ENCODE measurements around the gene IFFO2.

Gene IFFO2

DNA sequence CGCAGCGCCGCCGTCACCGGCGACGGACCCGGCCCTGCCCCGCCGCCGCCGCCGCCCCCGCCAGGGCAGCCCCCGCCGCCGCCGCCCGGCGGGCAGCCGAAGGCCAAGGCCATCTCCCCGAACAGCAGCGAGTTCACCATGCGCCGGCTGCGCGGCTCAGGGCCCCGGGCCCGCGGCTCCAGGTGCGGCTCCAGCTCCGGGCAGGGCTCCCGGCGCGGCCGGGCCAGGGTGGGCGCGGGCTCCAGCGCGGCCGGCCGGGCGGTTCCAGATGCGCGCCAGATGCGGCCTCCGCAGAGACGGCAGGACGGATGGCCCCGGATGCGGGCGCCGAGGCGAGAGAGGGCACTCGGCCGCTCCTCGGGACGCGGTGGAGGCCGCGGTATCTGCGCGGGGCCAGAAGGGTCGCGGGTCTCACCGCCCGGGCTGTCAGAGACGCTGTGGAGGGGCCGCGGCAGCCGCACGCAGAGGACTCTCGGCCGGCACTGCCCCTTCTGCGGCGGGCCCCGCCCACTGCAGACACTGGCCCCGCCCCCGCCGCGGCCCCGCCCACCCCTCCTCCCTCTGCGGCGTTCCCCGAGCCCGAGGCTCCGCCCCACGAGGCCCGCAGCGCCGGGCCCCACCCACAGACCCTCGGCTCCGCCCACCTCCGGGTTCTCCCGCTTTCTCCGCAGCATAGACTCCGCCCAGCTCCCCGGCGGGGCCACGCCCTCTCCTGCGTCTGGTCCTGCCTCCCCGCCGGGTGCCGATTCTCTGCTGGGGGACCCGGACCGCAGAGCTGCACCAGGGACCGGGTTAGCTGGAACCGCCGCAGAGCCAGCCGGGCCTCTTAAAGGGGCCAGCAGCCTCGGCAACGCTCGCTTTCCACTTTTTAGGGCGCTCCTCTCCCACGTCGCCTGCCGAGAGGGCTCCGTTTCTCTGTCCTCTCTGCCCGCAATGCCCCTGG, at the start of gene IFFO2:
Gene IFFO2, minus strand, starts transcription at position 484 of the 943 bp plus-strand sequence. Its CDS starts 344 bp downstream, at position 140.
- peak; percentile 88 for DNase-seq (ENCODE audit: low read depth)

DNA sequence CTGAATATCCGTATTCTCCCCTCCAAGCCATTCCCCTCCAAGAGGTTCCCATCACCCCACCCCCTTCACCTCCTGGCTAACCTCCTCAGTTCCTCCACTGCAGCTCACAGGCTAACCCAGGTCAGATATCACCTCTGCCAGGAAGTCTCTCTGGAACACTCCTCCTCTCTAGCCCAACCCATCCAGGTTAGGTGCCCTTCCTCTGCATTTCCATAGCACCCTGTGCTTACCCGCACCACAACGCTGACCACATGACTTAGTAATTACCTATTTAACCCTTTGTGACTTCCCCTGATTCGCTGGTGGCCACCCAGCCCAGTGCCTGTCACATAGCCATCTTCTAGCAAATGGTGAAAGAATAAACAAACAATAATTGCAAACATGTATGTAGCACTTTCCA, 49.5 kb upstream of the IFFO2 start:
- DNase-seq (ENCODE audit: low read depth) = no peak

DNA sequence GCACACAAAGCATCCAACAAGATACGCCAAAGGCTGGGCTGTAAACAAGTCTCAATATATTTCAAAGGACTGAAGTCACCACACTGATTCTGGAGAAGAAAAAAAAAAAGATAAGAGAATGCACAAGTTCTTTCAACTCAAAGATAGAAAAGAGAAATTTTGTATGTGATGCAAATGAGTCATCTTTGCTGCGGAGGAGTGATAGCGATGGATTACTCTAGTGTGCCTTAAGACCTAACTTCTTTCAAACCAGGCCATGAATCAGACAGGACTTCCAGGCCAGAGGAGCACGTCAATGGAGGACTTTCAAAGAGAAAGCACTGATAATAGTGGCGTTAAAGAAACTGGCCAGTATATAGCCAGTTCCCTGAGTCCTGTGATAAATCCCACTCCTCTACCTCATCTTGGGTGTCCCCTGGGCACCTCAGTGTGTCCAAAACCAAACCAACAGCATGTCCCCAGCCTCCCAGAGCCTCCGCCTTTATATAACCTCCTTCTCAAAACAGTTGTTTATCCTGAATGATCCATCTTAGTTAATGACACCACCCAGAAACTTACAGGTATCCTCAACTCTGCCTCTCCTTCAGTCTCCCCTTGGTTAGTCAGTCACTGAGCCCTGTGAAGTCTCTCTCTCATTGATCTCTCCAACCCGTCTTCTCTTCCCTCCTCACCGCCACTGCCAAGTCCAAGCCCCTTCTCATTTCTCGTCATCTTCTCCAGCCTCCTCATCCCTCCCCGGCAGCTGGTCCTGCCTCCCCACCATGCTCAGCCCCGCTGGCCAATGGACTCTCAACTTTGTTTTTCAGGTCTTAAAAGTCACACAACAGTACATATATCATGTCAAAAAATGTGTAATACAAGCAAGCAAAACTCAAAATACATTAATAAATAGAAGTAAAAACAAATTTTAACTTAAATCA, 47.2 kb upstream of the IFFO2 start:
- DNase-seq (ENCODE audit: low read depth) = no peak

GRCh38 chr1:19000065-19000464, 43.6 kb upstream of the IFFO2 start:
- DNase-seq (ENCODE audit: low read depth) = no peak

GRCh38 chr1:18999359-18999758, 42.9 kb upstream of the IFFO2 start:
- peak; percentile 23 for DNase-seq (ENCODE audit: low read depth)

DNA sequence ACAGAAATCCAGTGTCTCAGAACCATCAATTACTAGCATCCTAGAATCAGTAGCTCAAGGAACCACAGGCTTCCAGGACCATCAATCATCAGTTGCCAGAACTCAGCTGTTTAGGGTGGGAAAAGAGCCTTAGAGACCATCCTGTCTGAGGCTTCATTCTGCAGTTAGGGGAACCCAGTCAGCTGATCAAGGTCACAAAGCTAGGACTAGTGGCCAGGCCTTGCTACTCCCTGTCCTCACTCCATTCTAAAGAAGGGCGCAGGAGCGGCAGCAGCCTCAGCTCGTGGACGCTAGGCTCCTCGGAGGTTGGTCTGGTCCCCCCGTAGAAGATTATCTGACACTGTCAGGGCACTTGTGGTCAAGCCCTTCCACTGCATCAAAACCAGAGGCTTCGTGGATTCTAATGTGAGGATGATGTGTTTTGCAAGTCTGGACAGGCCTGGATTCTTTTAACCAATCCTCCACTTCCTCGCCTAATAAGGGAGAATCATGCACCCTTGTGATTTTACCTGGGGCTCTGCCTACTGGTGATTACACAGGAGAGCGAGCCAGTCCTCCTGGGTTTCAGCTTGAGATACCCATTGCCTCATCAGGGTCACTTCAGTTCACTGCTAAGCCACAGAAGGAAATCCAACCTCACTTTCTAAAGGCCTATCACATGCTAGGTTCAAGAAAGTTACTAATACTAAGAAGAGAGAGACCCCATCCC, 41.7 kb upstream of the IFFO2 start:
- no peak for DNase-seq (ENCODE audit: low read depth)

GRCh38 chr1:18997508-18997907, 41.0 kb upstream of the IFFO2 start:
- no peak for DNase-seq (ENCODE audit: low read depth)

DNA sequence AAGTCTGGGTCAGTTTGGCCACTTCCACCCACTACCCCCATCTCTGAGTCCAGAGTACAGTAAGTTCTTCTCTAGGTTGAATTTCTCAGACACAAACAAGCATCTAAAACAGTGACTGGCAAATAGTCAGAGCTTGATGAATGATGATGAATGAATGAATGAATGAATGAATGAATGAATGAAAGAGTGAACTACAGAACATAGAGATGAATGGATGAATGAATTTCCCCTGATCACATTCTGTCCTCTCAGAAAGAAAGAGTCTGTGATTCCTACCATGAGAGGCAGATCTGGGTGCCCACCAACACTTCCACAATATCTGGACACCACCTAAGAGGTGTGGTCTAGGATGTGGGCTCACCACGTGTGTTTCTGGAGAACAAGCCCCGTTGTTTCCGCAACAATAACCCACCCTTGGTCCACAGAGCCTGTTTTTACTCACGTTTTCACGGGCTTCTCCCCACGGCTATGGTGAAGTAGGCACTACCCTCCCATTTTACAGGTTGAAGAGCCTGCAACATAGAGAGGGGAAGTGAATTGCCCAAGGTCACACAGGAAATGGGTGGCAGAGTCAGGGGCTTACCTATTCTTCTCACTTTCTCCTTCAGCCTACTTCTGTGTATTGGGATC, 40.2 kb upstream of the IFFO2 start:
- no peak for DNase-seq (ENCODE audit: low read depth)

DNA sequence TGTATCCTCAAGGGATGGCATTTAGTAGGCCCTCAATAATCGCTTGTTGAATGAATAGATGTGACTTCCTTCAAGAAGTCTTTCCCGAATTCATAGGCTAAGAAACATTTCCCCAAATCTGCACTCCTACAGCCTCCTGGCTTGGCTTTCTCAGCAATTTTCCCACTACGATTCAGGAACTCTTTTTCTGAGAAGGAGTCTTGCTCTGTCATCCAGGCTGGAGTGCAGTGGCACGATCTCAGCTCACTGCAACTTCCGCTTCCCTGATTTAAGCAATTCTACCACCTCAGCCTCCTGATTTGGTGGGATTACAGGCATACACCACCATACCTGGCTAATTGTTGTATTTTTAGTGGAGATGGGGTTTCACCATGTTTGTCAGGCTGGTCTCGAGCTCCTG, 37.9 kb upstream of the IFFO2 start:
- DNase-seq (ENCODE audit: low read depth) = no peak

DNA sequence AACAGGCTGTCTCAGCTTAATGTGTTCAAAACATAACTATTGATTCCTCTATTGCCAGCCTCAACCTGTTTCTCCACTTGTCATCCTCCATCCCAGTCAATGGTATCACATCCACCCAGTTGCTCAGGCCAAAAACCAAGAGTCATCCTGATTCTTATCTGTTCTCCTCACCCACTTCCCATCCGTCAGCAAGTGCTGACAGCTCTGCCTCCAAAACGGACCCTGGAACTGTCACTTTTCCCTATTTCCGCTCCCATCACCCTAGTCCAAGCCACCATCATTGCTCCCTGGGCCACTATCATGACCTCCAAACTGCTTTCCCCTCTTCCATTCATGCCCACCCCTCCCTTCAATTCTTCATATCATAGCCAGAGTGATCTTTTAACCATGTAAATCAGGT, 36.2 kb upstream of the IFFO2 start:
- DNase-seq (ENCODE audit: low read depth) = no peak

DNA sequence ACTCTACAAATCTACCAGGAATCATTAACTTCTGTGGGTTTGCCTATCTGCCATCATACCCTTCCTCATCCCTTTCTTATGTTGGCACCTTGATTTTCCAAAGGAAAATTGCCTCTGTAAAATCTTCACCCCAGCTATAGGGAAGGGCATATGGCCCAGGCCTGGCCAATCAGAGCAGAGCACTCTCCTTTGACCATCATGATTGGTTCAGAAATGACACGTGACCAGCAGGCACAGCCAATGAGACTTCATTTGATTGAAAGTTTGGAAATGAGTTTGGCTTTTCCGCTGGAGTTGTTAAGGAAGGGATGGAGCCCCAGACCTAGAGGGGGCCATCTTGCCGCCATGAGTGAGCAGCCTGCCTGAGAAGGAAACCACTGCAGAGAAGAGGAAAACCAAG, 35.1 kb upstream of the IFFO2 start:
- DNase-seq (ENCODE audit: low read depth) = no peak

DNA sequence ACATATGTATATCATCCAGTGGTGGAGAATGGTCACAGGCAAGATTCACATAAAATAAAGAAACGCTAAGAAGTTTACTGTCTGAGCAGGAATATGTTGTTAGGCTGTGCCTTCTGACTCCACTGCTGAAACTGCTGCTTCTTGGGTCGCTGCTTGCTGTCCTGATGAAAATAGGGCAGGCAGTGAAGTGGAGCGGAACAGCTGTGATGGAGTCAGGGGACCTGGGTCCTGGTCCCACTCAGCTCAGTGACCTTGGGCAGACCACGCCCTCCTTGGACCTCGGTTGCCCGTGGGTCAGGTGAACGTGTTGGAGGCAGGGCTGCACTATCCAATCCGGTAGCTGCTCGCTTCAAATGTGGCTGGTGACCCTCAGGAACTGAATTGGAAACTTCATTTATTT, 33.4 kb upstream of the IFFO2 start:
- DNase-seq (ENCODE audit: low read depth) = no peak

- DNase-seq (ENCODE audit: low read depth) = no peak
Measured at GRCh38 chr1:18989176-18989799, 32.8 kb upstream of the IFFO2 start.

DNA sequence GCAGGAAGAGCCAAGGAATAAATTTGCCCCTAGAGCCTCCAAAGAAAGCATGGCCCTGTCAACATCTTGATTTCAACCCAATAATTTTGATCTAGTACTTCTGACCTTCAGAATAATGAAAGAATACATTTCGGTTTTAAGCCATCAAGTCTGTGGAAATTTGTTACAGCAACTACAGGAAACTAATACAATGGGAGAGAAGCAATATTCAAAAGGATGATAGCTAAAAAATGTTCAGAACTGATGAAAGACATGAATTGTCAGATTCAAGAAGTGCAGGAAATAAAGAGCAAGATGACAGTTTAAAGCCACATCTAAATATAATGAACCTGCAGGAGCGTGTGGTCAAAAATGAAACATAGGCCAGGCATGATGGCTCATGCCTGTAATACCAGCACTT, 24.8 kb upstream of the IFFO2 start:
- no peak for DNase-seq (ENCODE audit: low read depth)

DNA sequence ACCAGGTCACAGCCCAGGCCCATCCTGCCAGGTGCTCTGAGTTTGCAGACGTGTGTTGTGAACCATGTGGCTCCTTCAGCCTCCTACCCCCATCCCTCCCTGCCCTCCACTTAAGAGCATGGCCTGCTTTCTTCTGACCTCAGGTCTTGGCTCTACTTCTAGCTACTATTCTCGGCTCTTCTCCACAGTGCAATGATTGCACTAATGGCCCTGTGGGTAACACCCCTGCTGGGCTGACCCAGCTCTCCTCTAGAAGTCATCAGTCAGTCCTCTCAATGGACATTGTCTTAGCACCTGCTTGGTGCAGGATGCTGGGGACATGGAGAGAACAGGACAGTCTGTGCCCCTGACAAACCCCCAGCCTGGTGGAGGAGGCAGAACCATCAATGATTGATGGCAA, 22.2 kb upstream of the IFFO2 start:
- no peak for DNase-seq (ENCODE audit: low read depth)

GRCh38 chr1:18977428-18977827, 21.0 kb upstream of the IFFO2 start:
- no peak for DNase-seq (ENCODE audit: low read depth)

DNA sequence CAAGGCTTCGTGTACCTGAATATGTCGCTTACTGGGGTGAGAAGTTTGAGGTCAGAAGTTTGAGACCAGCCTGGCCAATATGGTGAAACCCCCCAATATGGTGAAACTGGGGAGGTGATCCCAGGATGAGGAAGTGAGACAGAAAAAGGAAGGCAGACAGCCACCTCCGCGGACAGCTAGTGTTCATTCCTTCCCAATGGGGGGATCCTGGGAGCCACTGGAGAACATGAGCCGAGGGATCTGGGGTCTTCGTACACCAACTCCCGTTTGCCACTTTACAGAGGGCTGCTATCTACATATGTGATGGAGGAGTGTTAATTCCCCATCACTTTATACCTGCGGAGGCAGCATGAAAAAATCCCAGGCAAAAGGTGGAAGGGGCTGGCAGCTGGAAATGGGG, 19.6 kb upstream of the IFFO2 start:
- DNase-seq (ENCODE audit: low read depth) = no peak

- no peak for DNase-seq (ENCODE audit: low read depth)
Measured at GRCh38 chr1:18974606-18975005, 18.1 kb upstream of the IFFO2 start.

DNA sequence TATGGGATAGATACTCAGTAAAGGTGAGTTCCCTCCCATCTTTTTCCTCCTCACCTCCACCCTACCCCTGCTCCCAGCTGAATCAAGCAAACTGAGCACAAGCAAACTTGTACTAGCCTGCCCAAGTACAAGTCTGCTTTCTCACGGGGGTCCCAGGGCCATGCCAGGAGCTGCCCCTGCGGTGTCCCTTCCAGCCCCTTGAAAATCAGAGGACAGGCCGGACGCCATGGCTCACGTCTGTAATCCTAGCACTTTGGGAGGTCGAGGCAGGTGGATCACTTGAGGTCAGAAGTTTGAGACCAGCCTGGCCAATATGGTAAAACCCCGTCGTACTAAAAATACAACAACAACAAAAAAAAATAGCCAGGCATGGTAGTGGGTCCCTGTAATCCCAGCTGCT, 17.5 kb upstream of the IFFO2 start:
- no peak for DNase-seq (ENCODE audit: low read depth)

GRCh38 chr1:18973446-18973955, 17.0 kb upstream of the IFFO2 start:
- DNase-seq (ENCODE audit: low read depth) = no peak

DNA sequence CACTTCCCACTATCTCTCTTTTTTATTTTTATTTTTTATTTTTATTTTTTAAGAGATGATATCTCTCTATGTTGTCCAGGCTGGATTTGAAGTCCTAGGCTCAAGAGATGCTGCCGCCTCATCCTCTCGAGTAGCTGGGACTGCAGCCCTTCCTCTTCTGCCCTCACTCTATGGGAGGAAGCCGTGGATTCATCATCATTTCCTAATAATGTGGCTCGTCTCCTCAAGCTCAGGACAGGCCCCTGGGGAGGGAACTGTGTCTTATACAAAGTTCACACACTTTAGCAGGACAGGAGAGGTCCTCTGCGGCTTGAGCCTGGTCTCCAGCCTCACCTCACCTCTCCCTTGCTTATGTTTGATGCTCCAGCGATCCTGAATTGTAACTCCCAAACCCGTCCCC, 16.5 kb upstream of the IFFO2 start:
- DNase-seq (ENCODE audit: low read depth) = no peak

Data from GM04504 (cell line).